H54 (cell line): ENCODE data around the gene SORCS3.

Experiments used
- DNase-seq: peaks from one replicate; pipeline ENCODE4 v3.0.0; 2011; ENCODE audit warnings: low spot score, mixed read lengths; ENCODE audit not compliant: insufficient read length
- FAIRE-seq: peaks from 3 replicates; lab custom pipeline; 2011; peaks lifted over from hg19 to GRCh38; lab: Jason Lieb, UNC
- POLR2A ChIP-seq: IDR thresholded peaks from 2 replicates; pipeline ENCODE4 v1.6.1; 2011; ENCODE audit warnings: low read depth, mild to moderate bottlenecking, low read length

The SORCS3 gene

GRCh38 chr10:105063796-105064195, 422.7 kb downstream of the SORCS3 start:
- no peak for FAIRE-seq
- DNase-seq: peak; percentile 5

GRCh38 chr10:105068497-105068896, 427.4 kb downstream of the SORCS3 start:
- FAIRE-seq: no peak
- no peak for DNase-seq
- TF ChIP-seq POLR2A: no peak

More at GRCh38 chr10:105063796-105064195, 422.7 kb downstream of the SORCS3 start:
- no peak for TF ChIP-seq POLR2A

- FAIRE-seq: no peak
- TF ChIP-seq POLR2A: no peak
- DNase-seq: no peak
Measured at GRCh38 chr10:105070249-105070648, 429.2 kb downstream of the SORCS3 start.

- FAIRE-seq (no peak), DNase-seq (no peak)
- TF ChIP-seq POLR2A: no peak
Measured at GRCh38 chr10:105070952-105071351, 429.9 kb downstream of the SORCS3 start.

- FAIRE-seq: no peak
- TF ChIP-seq POLR2A: no peak
- no peak for DNase-seq
Measured at GRCh38 chr10:105071980-105072379, 430.9 kb downstream of the SORCS3 start.

- FAIRE-seq (no peak), DNase-seq (no peak)
- no peak for TF ChIP-seq POLR2A
Measured at GRCh38 chr10:105073999-105074398, 432.9 kb downstream of the SORCS3 start.

- DNase-seq (no peak), FAIRE-seq (no peak)
- TF ChIP-seq POLR2A: no peak
Measured at GRCh38 chr10:105075031-105075430, 433.9 kb downstream of the SORCS3 start.

- DNase-seq: no peak
- no peak for TF ChIP-seq POLR2A
- FAIRE-seq: no peak
Measured at GRCh38 chr10:105085980-105086379, 444.9 kb downstream of the SORCS3 start.

- FAIRE-seq (no peak), DNase-seq (no peak)
- no peak for TF ChIP-seq POLR2A
Measured at GRCh38 chr10:105094048-105094447, 453.0 kb downstream of the SORCS3 start.

GRCh38 chr10:105096316-105096715, 455.2 kb downstream of the SORCS3 start:
- FAIRE-seq (no peak), DNase-seq (no peak)
- no peak for TF ChIP-seq POLR2A

- FAIRE-seq (no peak), DNase-seq (no peak)
- no peak for TF ChIP-seq POLR2A
Measured at GRCh38 chr10:105102977-105103376, 461.9 kb downstream of the SORCS3 start.

- DNase-seq: no peak
- no peak for TF ChIP-seq POLR2A
- no peak for FAIRE-seq
Measured at GRCh38 chr10:105104297-105104696, 463.2 kb downstream of the SORCS3 start.

GRCh38 chr10:105109164-105109563, 468.1 kb downstream of the SORCS3 start:
- DNase-seq (no peak), FAIRE-seq (no peak)
- no peak for TF ChIP-seq POLR2A

GRCh38 chr10:105112862-105113261, 471.8 kb downstream of the SORCS3 start:
- DNase-seq: no peak
- FAIRE-seq: no peak
- no peak for TF ChIP-seq POLR2A

GRCh38 chr10:105113666-105114065, 472.6 kb downstream of the SORCS3 start:
- DNase-seq: no peak
- no peak for FAIRE-seq
- TF ChIP-seq POLR2A: no peak

- FAIRE-seq (no peak), DNase-seq (no peak)
- TF ChIP-seq POLR2A: no peak
Measured at GRCh38 chr10:105121743-105122142, 480.7 kb downstream of the SORCS3 start.
